K562 (cell line): ENCODE data around the gene MPLKIP.

Experiments used
- EHMT2 ChIP-seq: fragments of 450-650 bp; IDR thresholded peaks from 2 replicates; pipeline ENCODE4 v1.6.1; 2018; ENCODE audit warnings: antibody characterized with exemption
- POLR2AphosphoS5 ChIP-seq: IDR thresholded peaks from 2 replicates; pipeline ENCODE4 v1.6.1; 2011; ENCODE audit warnings: mild to moderate bottlenecking, low read depth, low read length, moderate library complexity; ENCODE audit not compliant: control insufficient read depth, insufficient read depth
- RAD21 ChIP-seq, 2 experiments: fragments of 250-450 bp in 1 of 2; fragments of 450-650 bp in 1 of 2; sonication (Bioruptor Pico) in 1 of 2; formaldehyde crosslinking in 1 of 2; IDR thresholded peaks in 1 of 2; conservative IDR thresholded peaks in 1 of 2; 2 replicates each; pipeline versions ENCODE4 v1.4.0 to v1.8.0; 2020 to 2022; ENCODE audit warnings: mild to moderate bottlenecking in 2 of 2, moderate library complexity in 1 of 2
- SMAD3 ChIP-seq: fragments of 450-650 bp; formaldehyde crosslinking; conservative IDR thresholded peaks from 2 replicates; pipeline ENCODE4 v1.4.0; 2020; ENCODE audit warnings: mild to moderate bottlenecking
- SRSF9 ChIP-seq: fragments of 200-400 bp; formaldehyde crosslinking; IDR thresholded peaks from 2 replicates; pipeline ENCODE4 v1.6.1; 2017; ENCODE audit warnings: low read depth, low read length, borderline replicate concordance
- ZNF764 ChIP-seq: fragments of 250-450 bp; sonication (Bioruptor Pico); IDR thresholded peaks from 2 replicates; pipeline ENCODE4 v1.4.0; 2020; ENCODE audit warnings: low read depth, mild to moderate bottlenecking, moderate library complexity
- ZSCAN29 ChIP-seq: fragments of 450-650 bp; IDR thresholded peaks from 2 replicates; pipeline ENCODE4 v1.6.1; 2017

DNA sequence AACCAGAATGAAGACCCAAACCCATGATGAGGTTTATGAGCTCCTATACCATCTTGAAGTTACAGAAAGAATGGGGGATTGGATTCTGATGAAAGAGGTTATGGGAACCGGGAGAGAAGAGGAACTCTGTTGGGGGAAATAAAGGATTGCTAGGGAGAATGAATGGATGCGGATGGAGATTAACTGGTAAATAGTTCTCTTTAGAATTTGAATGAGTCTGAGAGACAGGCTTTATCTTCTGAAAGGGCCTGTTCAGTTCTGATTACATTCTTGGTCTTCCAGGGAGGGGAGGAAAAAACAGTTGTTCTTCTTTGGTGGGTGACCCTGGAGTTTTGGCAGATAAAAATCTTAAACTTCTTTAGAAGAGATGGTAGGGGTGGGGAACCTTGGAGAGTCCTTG, 14.2 kb upstream of the MPLKIP start:
- no peak for TF ChIP-seq ZNF764 (CRISPR knock-in tag)
- no peak for TF ChIP-seq RAD21 (CRISPR knock-in tag; conservative IDR thresholded peaks at IDR 0.05 in 1 of 2, IDR thresholded peaks at IDR 0.05 in 1 of 2)
- TF ChIP-seq SRSF9: no peak
- no peak for TF ChIP-seq EHMT2
- no peak for TF ChIP-seq SMAD3 (CRISPR knock-in tag)
- no peak for TF ChIP-seq POLR2AphosphoS5
- TF ChIP-seq ZSCAN29: no peak
